NOMO-1 treated with DMSO at 0.1 percent for 48 hours (cell line): ENCODE measurements around the gene P2RX5.

ENCODE experiments used
- DNase-seq: peaks from one replicate; lab custom pipeline; 2025; ENCODE audit not compliant: unreplicated experiment; lab: John Stamatoyannopoulos, UW

P2RX5 gene

GRCh38 chr17:3626831-3627768, 68.9 kb downstream of the P2RX5 start:
- no peak for DNase-seq
